Stimulated activated CD4-positive, alpha-beta T cell treated with anti-CD3 and anti-CD28 coated beads, Interleukin-1b, Interleukin-23, amount 100 ng/mL, for 48 hours (primary cell): ENCODE measurements around the gene UPF2.
A peak's percentile ranks its signal among the peaks of the same experiment; 100 is the strongest.

Experiments used
- DNase-seq: peaks from one replicate; pipeline ENCODE4 v3.0.0-alpha.2; 2020

UPF2 gene

DNA sequence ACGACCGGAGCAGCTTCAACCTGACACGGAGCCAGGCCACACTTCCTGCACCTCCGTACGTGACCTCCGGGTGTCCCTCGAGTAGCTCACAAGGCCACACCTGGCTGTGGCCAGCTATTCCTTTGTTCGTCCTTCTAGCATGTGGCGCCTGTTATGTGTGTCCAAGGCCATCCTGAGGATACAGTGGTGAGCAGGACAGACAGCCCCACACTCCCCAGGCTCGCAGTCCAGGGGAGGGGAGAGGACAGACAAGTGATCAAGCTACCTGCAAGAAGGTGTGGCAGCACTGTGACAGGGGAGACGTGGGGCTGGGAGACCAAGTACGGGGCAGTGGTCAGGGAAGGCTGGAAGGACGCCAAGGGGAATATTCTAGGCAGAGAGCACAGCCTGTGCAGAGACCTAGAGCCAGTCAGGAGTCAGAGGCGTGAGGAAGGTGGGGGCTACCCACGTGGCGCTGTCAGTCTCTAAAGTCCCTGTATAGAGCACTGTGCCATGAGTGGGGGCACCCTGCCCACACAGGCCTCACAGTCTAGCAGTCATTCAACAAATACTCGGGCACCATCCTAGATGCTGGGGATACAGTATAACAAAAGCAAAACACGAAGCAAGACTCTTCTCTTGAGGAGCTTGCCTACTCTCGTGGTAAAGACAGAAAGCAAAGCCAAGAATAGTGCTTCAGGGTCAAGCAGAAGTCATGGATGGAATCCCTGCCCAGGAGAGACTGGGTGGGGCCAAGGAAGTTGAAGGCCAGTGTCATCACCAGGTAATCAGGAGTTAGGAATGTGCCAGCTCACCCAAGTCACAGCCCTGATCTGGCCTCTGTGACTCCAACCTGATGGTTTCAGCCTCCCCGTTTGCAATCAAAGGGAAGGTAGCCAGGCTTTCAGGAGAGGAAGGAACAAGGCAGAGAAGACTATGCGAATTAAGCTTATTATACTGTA is 160.9 kb downstream of the UPF2 start:
- DNase-seq: no peak

- DNase-seq: no peak
Observed at GRCh38 chr10:11881030-11881476, 161.6 kb downstream of the UPF2 start.

DNA sequence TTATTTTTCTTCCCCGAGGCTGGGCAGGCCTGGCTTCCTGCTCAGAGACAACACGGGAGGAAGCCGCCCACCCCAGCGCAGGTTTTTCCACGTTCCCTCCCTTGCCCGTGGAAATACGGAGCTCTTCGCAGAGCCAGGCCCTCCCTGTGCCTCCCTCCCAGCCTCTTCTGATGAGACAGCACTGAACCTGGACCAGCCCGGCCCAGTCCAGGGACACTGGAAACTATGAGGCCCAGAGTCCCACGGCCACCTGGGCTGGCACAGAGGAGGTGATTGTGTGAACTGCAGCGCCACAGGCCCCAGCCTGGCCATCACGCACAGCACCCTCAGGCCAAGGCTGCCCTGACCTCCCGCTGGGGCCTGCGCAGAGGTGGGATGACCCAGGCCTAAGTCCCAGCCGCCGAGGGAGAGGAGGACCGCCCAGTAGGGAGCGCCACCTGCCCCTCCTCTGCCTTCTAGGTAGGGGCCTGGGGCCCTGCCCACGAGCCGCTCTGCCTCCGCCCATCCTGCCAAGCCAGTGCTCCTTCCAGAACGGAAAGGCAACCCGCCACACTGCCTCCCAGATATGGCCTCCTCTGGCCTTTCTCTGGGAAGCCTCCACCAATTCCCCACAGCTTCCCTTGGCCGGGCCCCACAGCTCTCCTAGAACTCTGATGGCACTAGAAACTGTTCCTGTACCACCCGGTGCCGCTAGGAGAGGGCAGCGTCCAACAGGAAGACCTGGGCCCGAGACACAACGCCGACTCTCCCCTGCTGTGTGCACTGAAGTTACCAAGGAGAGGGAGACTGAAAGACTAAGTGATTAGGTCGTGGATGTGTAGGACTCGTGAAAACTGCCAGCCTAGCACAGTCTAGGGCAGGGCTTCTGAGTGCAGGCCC is 162.2 kb downstream of the UPF2 start:
- DNase-seq: no peak

- no peak for DNase-seq
Observed at GRCh38 chr10:11879387-11880094, 163.1 kb downstream of the UPF2 start.

- DNase-seq: no peak
Observed at GRCh38 chr10:11878776-11879175, 163.8 kb downstream of the UPF2 start.

- no peak for DNase-seq
Observed at GRCh38 chr10:11877591-11877905, 165.1 kb downstream of the UPF2 start.

DNA sequence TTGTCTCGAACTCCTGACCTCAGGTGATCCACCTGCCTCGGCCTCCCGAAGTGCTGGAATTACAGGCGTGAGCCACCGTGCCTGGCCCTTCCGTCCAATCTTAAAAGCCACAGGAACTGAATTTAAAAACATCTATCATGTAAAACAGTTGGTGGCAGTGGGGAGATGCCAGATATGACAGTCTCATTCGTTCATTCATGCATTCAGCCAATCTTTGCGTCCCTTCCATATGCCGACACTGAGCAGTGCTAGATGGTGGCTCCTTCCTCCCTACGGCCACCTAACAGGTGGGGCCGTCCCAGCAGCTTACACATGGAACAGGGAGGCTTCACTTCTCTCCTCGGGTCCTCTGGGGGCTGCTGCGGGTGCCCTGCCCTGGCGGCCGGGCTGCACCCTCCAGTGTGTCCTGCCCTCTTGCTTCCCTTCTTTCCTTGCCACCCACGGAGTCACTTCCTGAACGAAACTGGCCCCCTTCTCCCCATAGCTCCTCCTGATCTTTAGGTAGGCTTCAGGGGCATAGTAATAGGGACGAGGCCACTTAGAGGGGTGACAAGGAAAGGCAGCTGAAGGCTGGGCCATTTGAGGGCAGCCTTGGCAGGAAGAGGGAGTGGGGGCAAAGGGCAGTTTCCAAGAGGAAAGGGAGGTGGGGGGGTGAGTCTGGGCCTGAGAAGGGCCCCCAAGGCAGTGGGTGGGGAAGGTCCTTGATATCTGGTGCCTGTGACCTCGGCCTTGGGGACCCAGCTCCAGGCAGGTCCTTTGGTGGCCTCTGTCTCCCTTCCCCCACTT is 165.6 kb downstream of the UPF2 start:
- DNase-seq: no peak

- no peak for DNase-seq
Observed at GRCh38 chr10:11876324-11876723, 166.3 kb downstream of the UPF2 start.

GRCh38 chr10:11875494-11876281 is 166.9 kb downstream of the UPF2 start:
- no peak for DNase-seq

DNA sequence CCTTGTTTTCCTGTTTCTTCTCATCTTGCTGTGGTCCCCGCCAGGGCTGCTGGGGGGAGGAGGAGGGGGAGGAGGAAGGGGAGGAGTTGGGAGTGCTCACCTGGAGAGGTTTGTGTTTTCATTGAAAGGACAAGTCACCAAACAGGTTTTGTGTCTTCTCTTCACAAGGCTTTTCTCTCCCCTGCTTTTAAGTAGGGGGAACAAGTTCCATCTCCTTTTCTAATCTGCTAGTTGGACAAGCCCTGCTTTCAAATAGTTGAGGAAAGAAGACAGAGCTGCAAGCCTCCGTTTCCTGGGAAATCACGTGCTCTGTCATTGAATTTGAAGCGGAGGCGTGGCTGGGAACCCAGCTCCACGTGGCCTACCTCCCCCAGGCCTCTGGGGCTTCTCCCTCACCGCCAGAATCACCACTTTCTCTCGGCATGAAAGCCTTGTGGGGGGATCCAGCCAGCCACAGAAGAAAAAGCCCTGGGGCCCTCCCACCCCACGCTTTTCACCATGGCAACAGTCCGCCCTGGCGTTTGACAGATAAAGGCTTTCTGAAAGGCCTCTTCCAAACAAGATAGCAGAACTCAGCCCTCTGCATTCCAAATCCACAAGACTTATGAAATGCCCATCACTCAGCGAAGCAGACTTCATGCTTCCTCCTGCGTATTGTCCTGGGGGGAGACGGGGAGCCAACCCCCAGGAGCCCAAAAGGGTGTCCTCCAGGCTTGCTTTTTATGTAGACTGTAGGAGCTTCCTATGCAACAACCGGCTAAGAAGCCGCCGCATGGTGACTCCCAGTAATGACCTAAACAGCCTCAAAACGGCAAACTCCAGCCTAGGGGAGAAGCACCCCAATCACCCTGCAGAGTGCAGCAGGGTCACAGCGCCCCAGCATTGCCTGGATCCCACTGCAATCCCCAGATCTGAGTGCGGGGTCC is 167.8 kb downstream of the UPF2 start:
- DNase-seq: peak; percentile 50

DNA sequence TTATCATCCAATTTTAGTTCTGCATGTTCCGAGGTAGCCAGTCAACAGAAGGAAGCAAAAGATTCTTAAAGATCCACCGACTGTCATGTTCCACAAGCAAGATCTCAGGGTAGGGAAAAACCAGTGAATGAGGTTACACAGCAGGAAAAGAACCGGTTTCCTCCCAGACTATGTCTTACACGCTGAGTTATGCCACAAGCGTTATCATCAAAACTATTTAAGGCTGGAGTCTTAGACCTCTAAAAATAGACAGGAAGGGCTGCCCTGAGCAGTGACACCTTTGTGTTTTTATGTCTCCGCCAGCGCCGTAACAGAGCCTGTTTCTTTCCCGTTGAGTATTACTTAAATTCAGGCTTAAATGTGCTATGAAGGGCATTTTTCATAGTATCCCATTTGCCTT is 171.1 kb downstream of the UPF2 start:
- no peak for DNase-seq

GRCh38 chr10:11870900-11871400 is 171.7 kb downstream of the UPF2 start:
- no peak for DNase-seq

DNA sequence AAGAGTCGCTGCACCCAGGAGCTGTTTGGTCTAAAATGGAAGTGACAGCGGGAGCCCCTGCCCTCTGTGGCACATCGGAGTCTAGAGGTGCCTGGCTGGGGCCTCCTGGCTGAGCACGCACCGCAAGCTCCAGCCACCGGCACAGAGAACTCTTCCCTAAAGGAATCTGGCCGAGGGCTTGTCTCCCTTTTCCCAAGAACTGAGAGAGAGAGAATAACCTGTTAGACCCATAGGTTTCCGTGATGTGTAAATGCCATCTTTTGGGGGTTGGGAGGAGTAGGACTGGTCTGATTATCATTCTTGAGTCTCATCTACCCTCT is 172.2 kb downstream of the UPF2 start:
- DNase-seq: no peak
